ENCODE results near the gene HIVEP3.

HIVEP3 gene

GRCh38 chr1:41762251-41762650, 156.5 kb downstream of the HIVEP3 start:
- TF ChIP-seq CTCF (IDR thresholded peaks at IDR 0.05; ENCODE audit: low read depth, low read length), result no peak
- no peak overlapping the region for H3K4me3 ChIP-seq (ENCODE audit: low read depth, low read length)

GRCh38 chr1:41758904-41759548, 159.7 kb downstream of the HIVEP3 start:
- no peak overlapping the region for H3K4me3 ChIP-seq (ENCODE audit: low read depth, low read length)
- TF ChIP-seq CTCF (IDR thresholded peaks at IDR 0.05; ENCODE audit: low read depth, low read length), result no peak

GRCh38 chr1:41758500-41758899, 160.2 kb downstream of the HIVEP3 start:
- no peak for TF ChIP-seq CTCF (IDR thresholded peaks at IDR 0.05; ENCODE audit: low read depth, low read length)
- H3K4me3 ChIP-seq (ENCODE audit: low read depth, low read length), result no peak overlapping the region

GRCh38 chr1:41754540-41754939, 164.2 kb downstream of the HIVEP3 start:
- no peak for TF ChIP-seq CTCF (IDR thresholded peaks at IDR 0.05; ENCODE audit: low read depth, low read length)
- H3K4me3 ChIP-seq (ENCODE audit: low read depth, low read length), result no peak overlapping the region

GRCh38 chr1:41752514-41753170, 166.1 kb downstream of the HIVEP3 start:
- no peak overlapping the region for H3K4me3 ChIP-seq (ENCODE audit: low read depth, low read length)
- TF ChIP-seq CTCF (IDR thresholded peaks at IDR 0.05; ENCODE audit: low read depth, low read length), result no peak

GRCh38 chr1:41751804-41752513, 166.8 kb downstream of the HIVEP3 start:
- H3K4me3 ChIP-seq (ENCODE audit: low read depth, low read length), result no peak overlapping the region

More at GRCh38 chr1:41751804-41752513, 166.8 kb downstream of the HIVEP3 start:
- no peak for TF ChIP-seq CTCF (IDR thresholded peaks at IDR 0.05; ENCODE audit: low read depth, low read length)

All from WI38 (cell line).